ENCODE measurements around the gene SUN5. TPM values are rescaled to one million over a fixed set of nuclear protein-coding genes. Genes with fewer than 3 reads are reported as not detected.

Gene SUN5
- total and polyA plus RNA-seq, 2 experiments from 2014 or later: not detected

DNA sequence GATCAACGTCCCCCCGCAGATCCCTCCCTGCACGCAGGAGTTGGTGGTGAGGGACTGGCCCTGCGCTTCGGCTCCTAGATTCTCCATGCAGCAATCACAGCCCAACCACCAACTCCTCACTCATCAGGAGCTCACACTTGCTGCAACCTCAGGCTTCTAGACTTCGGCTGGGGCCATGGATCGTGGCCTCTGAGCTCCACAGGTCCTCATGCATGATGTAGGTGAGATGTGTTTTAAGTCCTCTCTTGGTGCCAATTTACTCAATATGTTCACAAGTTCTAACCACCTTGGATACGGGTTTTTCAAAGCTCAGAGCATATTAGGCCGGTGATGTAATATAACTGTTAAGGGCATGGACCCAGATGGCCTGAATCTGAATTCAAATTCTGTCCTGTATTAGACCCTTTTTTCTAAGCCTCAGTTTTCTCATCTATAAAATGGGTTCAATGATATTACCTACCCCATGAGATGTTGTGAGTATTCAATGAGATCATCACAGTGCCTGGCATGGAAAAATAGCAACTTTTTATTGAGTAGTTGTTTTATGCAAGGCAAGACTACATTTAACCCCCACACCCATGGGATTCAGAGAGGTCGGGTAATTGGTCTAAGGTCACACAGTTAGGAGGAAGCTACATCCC is 31.0 kb downstream of the SUN5 start:
- DNase-seq (ENCODE audit: low spot score): no peak
- Histone ChIP-seq H2AFZ (no peak overlapping the region), H4K20me1 (ENCODE audit: insufficient read depth, poor library complexity, severe bottlenecking) (no peaks in the 10 kb centered on the region), H3K4me3 (no peak overlapping the region), H3K27me3 (no peaks in the 10 kb centered on the region), H3K9me3 (ENCODE audit: low read depth) (no peaks in the 10 kb centered on the region), H3K27ac (no peak overlapping the region), H3K36me3 (replicated peaks; ENCODE audit: insufficient read depth, low read depth) (no peaks in the 10 kb centered on the region), H3K4me1 (ENCODE audit: insufficient read depth) (peaks cover 7% of the 10 kb centered on the region), H3K9me2 (replicated peaks; ENCODE audit: insufficient read depth) (no peaks in the 10 kb centered on the region), H3K79me2 (no peaks in the 10 kb centered on the region), H3K4me2 (no peak overlapping the region)
- 98% methylated on average over 10 of the region's 10 CpGs for WGBS (ENCODE audit: low lambda C conversion rate, missing lambda C conversion rate)
- TF ChIP-seq EZH2phosphoT487 (IDR thresholded peaks at IDR 0.05; ENCODE audit: low read depth, severe bottlenecking, unreplicated experiment): no peak
- no peak for TF ChIP-seq EZH2 (IDR thresholded peaks at IDR 0.05; ENCODE audit: borderline replicate concordance)
- TF ChIP-seq CTCF (IDR thresholded peaks at IDR 0.05; ENCODE audit: poor library complexity): no peak

GRCh38 chr20:32972181-32973076 is 31.8 kb downstream of the SUN5 start:
- no peak overlapping the region for H3K27ac ChIP-seq
- H3K4me3 ChIP-seq: no peak overlapping the region
- no peaks in the 10 kb centered on the region for H4K20me1 ChIP-seq (ENCODE audit: insufficient read depth, poor library complexity, severe bottlenecking)
- no peak for DNase-seq (ENCODE audit: low spot score)
- TF ChIP-seq EZH2phosphoT487 (IDR thresholded peaks at IDR 0.05; ENCODE audit: low read depth, severe bottlenecking, unreplicated experiment) (no peak), EZH2 (IDR thresholded peaks at IDR 0.05; ENCODE audit: borderline replicate concordance) (no peak), CTCF (IDR thresholded peaks at IDR 0.05; ENCODE audit: poor library complexity) (no peak)
- H3K9me2 ChIP-seq (replicated peaks; ENCODE audit: insufficient read depth): no peaks in the 10 kb centered on the region
- no peaks in the 10 kb centered on the region for H3K9me3 ChIP-seq (ENCODE audit: low read depth)
- 85% methylated on average over 13 of the region's 13 CpGs for WGBS (ENCODE audit: low lambda C conversion rate, missing lambda C conversion rate)
- no peaks in the 10 kb centered on the region for H3K36me3 ChIP-seq (replicated peaks; ENCODE audit: insufficient read depth, low read depth)
- H3K79me2 ChIP-seq: no peaks in the 10 kb centered on the region
- H3K27me3 ChIP-seq: no peaks in the 10 kb centered on the region
- H3K4me2 ChIP-seq: no peak overlapping the region
- H2AFZ ChIP-seq: peak overlapping the region; percentile 41
- peaks cover 7% of the 10 kb centered on the region for H3K4me1 ChIP-seq (ENCODE audit: insufficient read depth)

DNA sequence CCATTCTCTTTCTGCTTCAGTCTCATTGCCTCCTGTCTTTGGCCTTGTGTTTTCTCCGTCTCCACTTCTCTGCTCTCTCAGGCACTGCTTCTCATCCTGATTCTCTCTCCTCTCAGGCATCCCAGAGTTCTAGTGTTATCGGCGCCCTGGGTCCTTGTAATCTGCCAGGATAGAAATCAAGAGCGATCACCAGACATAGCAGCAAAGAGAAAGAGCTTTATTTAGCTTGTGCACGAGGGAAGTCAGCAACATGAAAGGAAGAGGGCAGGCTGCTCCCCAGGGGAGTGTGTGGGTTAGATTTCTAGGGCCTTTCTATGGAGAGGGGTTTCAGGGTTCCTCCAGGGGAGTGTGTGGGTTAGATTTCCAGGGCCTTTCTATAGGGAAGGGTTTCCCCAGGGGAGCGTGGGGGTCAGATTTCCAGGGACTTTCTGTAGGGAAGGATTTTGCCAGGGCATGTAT is 32.5 kb downstream of the SUN5 start:
- Histone ChIP-seq H3K9me2 (replicated peaks; ENCODE audit: insufficient read depth) (no peaks in the 10 kb centered on the region), H3K36me3 (replicated peaks; ENCODE audit: insufficient read depth, low read depth) (no peaks in the 10 kb centered on the region), H3K79me2 (no peaks in the 10 kb centered on the region), H3K27ac (peak overlapping the region; percentile 14), H3K9me3 (ENCODE audit: low read depth) (no peaks in the 10 kb centered on the region), H3K4me3 (no peak overlapping the region), H3K4me2 (no peak overlapping the region), H3K4me1 (ENCODE audit: insufficient read depth) (peaks cover 7% of the 10 kb centered on the region), H4K20me1 (ENCODE audit: insufficient read depth, poor library complexity, severe bottlenecking) (no peaks in the 10 kb centered on the region), H2AFZ (peak overlapping the region; percentile 41), H3K27me3 (no peaks in the 10 kb centered on the region)
- 66% methylated on average over 6 of the region's 6 CpGs for WGBS (ENCODE audit: low lambda C conversion rate, missing lambda C conversion rate)
- TF ChIP-seq CTCF (IDR thresholded peaks at IDR 0.05; ENCODE audit: poor library complexity) (no peak), EZH2 (IDR thresholded peaks at IDR 0.05; ENCODE audit: borderline replicate concordance) (no peak), EZH2phosphoT487 (IDR thresholded peaks at IDR 0.05; ENCODE audit: low read depth, severe bottlenecking, unreplicated experiment) (no peak)
- DNase-seq (ENCODE audit: low spot score): no peak

Data from hepatocyte (in vitro differentiated cells).